ENCODE measurements around the gene LRRC47. TPM values are rescaled to one million over a fixed set of nuclear protein-coding genes. Genes with fewer than 3 reads are reported as not detected.
A peak's percentile ranks its signal among the peaks of the same experiment; 100 is the strongest.

The LRRC47 gene
- polyA plus RNA-seq, 1 experiment, result 17.7 TPM

- ChIA-PET CTCF (no interaction called here), POLR2A (no interaction called here)
- Histone ChIP-seq H3K36me3 (ENCODE audit: control insufficient read depth, insufficient read depth, low read length) (peaks cover 8% of the 10 kb centered on the region), H3K4me3 (ENCODE audit: low read depth, low read length) (no peak overlapping the region), H3K27me3 (ENCODE audit: control insufficient read depth, insufficient read depth, low read length) (no peaks in the 10 kb centered on the region)
- no peak for DNase-seq (ENCODE audit: low read depth)
- no peak for TF ChIP-seq CTCF (IDR thresholded peaks at IDR 0.05; ENCODE audit: insufficient read depth, low read depth, low read length)
Observed at GRCh38 chr1:3774946-3775489, 21.3 kb downstream of the LRRC47 start.

DNA sequence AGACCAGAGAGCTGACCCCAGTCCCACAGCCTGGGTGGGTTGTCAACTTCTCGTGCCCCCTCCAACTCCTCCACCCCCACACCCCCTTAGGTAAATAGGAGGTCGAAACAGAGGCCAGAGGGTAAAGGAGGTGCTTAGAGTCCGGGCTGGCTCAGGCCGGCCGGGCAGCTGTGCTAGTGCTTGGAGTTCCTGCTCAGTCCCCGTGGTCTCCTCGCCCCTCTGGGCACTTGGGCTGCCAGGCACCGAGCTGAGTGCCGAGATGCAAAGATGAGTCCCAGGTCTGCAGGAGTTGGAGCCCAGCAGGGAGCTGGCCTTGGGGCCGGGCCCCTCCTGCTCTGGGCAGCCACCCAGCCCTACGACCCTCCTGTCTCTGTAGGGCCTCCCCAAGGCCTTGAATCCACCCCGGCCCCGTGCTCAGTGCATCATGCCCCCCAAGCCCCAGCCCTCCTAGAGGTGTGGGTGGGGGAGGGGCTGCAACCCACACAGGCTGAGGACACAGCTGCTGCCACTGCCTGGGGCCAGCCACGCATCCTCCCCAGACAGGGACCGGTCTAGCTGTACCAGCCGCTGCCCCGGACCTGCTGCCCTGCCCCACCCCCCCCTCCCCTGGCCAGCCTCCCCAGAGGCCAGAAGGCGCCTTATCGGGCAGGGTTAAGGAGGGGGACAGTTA is 21.9 kb downstream of the LRRC47 start:
- CTCF ChIA-PET, result interaction anchor here (0.7 to 1.4 kb wide), 3 partner anchors 13 to 321 kb away, joined by 3 read pairs; no protein-coding TSS in a partner anchor
- no peak for DNase-seq (ENCODE audit: low read depth)
- peaks cover 4% of the 10 kb centered on the region for H3K36me3 ChIP-seq (ENCODE audit: control insufficient read depth, insufficient read depth, low read length)
- H3K4me3 ChIP-seq (ENCODE audit: low read depth, low read length), result no peak overlapping the region
- H3K27me3 ChIP-seq (ENCODE audit: control insufficient read depth, insufficient read depth, low read length), result no peaks in the 10 kb centered on the region
- POLR2A ChIA-PET, result no interaction called here
- TF ChIP-seq CTCF (IDR thresholded peaks at IDR 0.05; ENCODE audit: insufficient read depth, low read depth, low read length), result no peak

- no peak for DNase-seq (ENCODE audit: low read depth)
- ChIA-PET POLR2A (no interaction called here), CTCF (interaction anchor here (0.7 to 1.4 kb wide), 3 partner anchors 13 to 321 kb away, joined by 3 read pairs; no protein-coding TSS in a partner anchor)
- H3K36me3 ChIP-seq (ENCODE audit: control insufficient read depth, insufficient read depth, low read length), result no peaks in the 10 kb centered on the region; the same call in 1 of the 2 replicates
- no peak for TF ChIP-seq CTCF (IDR thresholded peaks at IDR 0.05; ENCODE audit: insufficient read depth, low read depth, low read length)
- no peak overlapping the region for H3K4me3 ChIP-seq (ENCODE audit: low read depth, low read length)
- H3K27me3 ChIP-seq (ENCODE audit: control insufficient read depth, insufficient read depth, low read length), result no peaks in the 10 kb centered on the region
Observed at GRCh38 chr1:3773572-3774275, 22.6 kb downstream of the LRRC47 start.

DNA sequence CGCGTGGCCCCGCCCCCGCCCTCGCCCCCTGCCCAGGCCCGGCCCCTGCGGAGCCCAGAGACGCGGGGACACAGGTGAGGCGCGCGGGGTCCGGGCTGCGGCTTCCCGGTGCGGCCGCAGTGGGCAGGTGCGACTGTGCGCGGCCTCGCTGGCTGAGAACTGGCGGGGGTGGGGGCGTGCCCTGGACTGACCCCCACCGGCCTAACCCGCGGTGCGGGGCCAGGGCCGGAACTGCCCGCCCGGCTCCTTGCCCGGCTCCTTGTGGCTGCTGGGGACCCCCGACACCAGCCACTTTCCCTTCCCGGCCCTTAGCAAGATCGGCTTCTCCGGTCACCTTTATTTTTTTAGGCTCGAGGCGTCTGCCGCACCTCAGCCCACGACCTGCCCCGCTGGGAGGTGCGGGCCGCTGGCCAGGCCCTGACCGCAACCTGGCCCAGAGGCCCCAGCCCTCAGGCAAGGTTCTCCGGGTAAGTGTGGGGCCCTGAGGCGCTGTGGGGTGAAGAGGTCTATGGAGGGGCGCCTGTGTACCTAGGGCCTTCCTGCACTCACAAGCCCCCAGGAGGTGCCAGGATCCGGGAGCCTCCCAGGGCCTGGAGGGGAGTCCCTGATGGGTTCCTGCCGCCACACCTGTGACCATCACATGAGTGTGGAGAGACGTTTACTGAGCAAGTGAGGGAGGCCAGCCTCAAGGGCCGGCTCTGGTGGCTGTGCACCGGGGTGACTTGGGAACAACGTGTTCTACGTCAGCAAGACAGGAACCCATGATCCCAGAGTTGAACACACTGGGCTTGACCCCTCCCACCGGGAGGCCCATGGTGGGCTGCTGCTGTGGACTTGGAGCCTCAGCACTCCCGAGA is 23.4 kb downstream of the LRRC47 start, which contains the start of gene SMIM1:
TSS of gene SMIM1 (plus strand) at position 35 of the 857 bp plus-strand sequence. CDS start 2,625 bp downstream, outside the sequence.
- DNase-seq (ENCODE audit: low read depth), result no peak
- no peak for TF ChIP-seq CTCF (IDR thresholded peaks at IDR 0.05; ENCODE audit: insufficient read depth, low read depth, low read length)
- CTCF ChIA-PET, result interaction anchor here (1.4 kb wide), 1 partner anchor 18 kb away, joined by 3 read pairs; no protein-coding TSS in a partner anchor

More for the DNA sequence above, 23.4 kb downstream of the LRRC47 start, which contains the start of gene SMIM1:
- H3K36me3 ChIP-seq (ENCODE audit: control insufficient read depth, insufficient read depth, low read length), result no peaks in the 10 kb centered on the region; the same call in 1 of the 2 replicates
- peak within 1 kb of the TSS; percentile 63 for H3K4me3 ChIP-seq (ENCODE audit: low read depth, low read length)
- POLR2A ChIA-PET, result no interaction called here
- H3K27me3 ChIP-seq (ENCODE audit: control insufficient read depth, insufficient read depth, low read length), result no peaks in the 10 kb centered on the region

Data from BJ (cell line).